Measurements from ENCODE around the gene ARL6IP6. TPM values are rescaled to one million over a fixed set of nuclear protein-coding genes. Genes with fewer than 3 reads are reported as not detected.

ARL6IP6 gene
- total and polyA plus RNA-seq, 2 of the 13 experiments (the other 11 are each of a cell fraction or from before 2014, with no cell fraction given) = 45.0 to 65.9 TPM

- TF ChIP-seq ZHX1 (CRISPR knock-in tag; IDR thresholded peaks at IDR 0.05; ENCODE audit: low read depth) (peak; percentile 24; the same call in 1 of the 2 replicates), TRAFD1 (CRISPR knock-in tag; IDR thresholded peaks at IDR 0.05; ENCODE audit: borderline replicate concordance) (no peak), ZNF558 (CRISPR knock-in tag; IDR thresholded peaks at IDR 0.05; ENCODE audit: borderline replicate concordance) (0 out of 2 replicates have a peak, but pooled peaks have one; percentile 22), ZSCAN21 (CRISPR knock-in tag; IDR thresholded peaks at IDR 0.05; ENCODE audit: borderline replicate concordance) (0 out of 2 replicates have a peak, but pooled peaks have one; percentile 21), DNMT1 (CRISPR knock-in tag; IDR thresholded peaks at IDR 0.05) (0 out of 2 replicates have a peak, but pooled peaks have one; percentile 17), ZNF749 (CRISPR knock-in tag; IDR thresholded peaks at IDR 0.05; ENCODE audit: borderline replicate concordance) (peak; percentile 75; the same call in 1 of the 2 replicates), ZSCAN30 (CRISPR knock-in tag; IDR thresholded peaks at IDR 0.05) (peak; percentile 39; the same call in 1 of the 2 replicates), ZBTB10 (CRISPR knock-in tag; IDR thresholded peaks at IDR 0.05; ENCODE audit: borderline replicate concordance) (0 out of 2 replicates have a peak, but pooled peaks have one; percentile 26), CTCF (CRISPR knock-in tag; IDR thresholded peaks at IDR 0.05) (peak; percentile 7; the same call in 1 of the 2 replicates), ARID5B (CRISPR knock-in tag; IDR thresholded peaks at IDR 0.05) (0 out of 2 replicates have a peak, but pooled peaks have one; percentile 5)
These were observed 1.6 kb upstream of the ARL6IP6 start (continued) for GRCh38 chr2:152716805-152717227.
